Hematopoietic multipotent progenitor cell treated with erythropoietin and hydrocortisone succinate and interleukin-3 and kit ligand, for 17 days (in vitro differentiated cells): ENCODE data around the gene LANCL2.
"Not testable (repeated sequence)": the region's sequence is repeated elsewhere in the genome, so short reads cannot be mapped to it uniquely, and the experiment has no call there.

Experiments
- DNase-seq: peaks from one replicate; pipeline ENCODE4 v3.0.0-alpha.2; 2015; ENCODE audit warnings: low spot score

LANCL2 gene

DNA sequence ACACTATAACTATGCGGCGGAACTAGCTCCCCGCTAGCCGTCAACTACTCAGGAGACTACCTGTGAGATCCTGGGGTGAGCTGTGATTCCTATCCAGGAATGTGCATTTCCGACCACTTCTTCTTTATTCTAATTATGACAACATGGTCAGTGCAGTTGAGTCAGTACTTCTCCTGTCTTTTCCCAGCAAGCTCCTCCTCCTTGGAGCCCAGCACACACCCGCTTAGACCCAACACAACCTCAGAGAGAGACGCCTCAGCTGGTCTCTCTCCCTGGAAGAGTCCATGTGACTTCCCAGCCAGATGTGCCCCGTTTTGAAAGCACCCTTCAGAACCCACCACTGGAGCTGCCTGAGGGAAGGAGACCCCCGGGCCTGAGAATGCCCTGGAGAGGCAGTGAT lies 106.5 kb downstream of the LANCL2 start:
- not testable (repeated sequence) for DNase-seq

DNA sequence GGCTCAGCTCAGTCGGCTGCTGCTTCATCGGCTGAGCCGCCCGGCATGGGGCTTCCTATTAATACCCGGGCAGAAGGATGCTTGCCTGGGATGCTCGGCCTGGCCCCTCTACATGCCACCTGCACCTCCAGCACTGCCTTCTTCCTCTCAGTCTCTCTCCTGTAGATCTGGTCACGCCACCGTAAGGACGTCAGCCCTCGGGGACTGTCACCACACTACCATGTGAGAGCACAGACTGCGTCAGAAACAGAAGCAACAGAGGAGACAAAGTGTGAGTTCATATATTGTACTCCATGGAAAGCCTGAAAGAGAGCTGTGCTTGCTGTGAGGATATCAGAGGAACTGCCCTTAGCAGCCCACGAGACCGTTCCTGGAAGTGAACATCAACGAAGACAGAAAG lies 107.3 kb downstream of the LANCL2 start:
- DNase-seq = not testable (repeated sequence)

DNA sequence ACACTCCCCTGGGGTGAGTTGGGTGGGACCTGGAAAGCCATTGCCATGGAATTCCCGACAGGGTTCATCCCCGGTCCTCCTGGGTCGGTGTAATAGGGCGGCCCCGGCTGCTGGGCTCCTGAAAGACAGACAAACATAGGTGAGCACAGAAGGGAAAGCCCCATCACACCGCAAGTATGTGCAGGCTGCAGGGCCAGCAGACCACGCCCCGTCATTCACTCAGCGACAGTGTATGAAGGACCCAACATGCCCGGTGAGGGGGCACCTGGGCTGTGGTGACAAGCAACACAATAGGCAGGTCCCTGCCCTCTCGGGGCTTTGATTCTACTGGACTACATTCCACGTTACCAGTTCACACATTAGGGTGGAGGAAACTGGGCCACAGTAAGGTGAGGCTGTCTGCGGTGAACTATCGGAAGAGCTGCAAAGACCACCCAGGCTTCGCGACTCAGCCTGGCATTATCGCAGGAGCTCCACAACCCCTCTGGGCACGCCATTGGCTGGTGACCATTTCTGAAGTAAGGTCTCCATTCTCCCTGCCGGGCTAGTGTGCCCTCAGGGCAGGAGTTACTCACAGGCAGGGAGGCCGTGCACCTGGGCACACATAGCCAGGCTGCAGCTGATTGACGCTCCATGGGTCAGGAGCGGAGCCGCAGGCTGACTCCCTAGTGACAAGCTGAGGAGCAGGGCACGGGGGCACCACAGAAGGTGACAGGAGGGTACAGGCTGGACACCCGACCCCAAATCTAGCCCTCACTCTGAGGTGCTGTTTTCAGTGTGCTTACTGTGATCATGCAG lies 108.0 kb downstream of the LANCL2 start:
- no peak for DNase-seq

DNA sequence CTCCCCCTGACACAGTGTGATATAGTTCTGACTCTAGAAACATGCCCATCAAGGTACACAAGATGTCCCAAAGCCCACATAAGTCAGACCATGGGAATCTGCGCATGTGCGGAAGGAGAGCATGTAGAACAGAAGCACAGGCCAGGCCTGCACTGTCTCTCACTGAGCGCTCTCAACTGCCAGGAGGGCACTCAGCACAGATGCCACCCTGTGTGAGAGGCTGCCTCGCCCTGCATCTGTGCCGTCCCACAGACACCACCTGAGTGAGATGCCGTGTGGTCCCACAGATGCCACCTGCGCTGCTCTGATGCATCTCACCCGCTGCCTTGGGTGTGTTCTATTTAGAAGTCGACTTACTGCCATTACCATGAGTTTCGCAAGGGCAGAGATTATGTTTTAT lies 108.8 kb downstream of the LANCL2 start:
- DNase-seq = no peak

DNA sequence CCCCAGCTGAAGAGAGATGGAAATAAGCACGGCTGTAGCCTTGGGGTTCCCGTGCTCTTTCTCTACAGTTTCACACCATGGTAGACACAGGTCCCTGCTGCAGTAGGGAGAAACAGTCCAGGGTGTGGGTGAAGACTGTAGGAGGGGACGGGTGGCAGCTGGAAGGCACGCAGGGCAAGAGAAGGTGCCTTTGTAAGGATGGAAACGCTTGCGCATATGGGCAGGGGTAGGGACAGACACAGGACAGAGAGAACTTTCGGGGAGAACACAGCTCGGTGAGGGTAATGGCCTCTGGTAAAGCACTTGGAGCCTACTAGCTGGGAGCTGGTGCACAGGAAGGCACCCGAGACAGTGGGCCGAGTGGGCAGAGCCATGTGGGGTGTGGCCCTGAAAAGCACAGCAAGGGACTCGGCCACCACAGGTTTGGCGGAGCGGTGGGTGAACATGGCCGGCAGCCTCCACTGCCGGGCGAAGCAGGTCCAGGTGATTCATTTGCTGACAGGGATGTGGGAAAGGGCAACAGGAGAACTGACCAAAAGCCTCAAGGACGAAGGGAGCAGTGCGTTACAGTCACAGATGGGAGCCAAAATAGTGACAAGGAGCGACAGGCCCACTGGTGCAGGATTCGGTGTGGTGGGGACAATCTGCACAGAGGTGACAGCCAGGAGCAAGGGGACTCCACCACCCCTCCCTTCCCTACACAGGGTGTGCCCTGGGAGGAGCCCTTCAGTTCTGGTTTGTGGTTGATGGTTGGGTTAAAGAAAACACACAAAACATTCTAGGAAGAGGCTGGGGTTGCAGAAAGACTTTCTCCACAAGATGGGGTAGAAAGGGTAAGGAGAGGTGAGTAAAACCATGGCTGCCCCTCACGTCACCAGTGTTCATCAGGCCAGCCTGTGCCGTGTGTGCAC lies 110.1 kb downstream of the LANCL2 start:
- no peak for DNase-seq

DNA sequence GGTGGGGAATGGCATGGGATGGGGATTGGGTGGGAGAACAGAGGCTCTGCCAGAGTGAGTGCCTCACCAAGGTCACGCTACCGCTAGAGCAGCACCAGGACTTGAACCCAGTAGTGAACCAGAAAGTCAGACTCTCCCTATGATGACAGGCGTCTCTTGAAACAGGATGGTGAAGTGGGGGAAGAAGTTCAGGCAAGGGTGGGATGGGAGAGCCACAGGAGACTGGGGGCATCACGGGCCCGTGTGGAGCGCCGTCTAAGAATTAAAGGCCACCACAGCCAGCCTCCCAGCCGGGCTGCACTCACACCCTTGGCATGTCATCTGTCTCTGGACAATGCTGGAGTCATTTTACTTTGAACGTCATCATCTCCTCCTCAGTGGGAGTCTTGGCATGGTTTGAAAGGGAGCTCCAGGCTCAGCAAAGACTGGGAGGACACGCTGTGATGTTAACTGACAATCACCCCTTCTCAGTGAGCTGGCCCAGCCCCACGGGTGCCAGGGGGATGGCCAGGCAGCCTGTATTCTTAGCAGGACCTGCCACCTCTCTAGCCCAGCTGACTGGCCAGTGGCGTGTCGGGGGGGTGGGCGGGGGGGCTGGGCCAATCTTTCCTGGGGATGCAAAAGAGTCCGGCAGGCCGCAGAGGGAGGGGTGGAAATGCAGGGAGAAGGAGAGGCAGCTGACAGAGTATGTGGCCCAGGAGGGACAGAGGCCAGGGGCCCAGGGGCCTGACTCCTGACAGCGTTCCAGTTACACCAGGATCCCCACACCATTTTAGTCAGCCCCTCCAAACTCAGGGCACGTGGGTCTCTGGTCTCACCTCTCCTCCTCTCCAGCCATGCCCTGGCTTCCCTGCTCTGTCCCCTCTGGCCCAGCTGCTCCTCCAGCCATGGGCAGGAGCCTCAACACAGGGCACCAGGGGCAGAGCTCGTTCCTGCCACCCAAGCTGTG lies 111.0 kb downstream of the LANCL2 start:
- no peak for DNase-seq

DNA sequence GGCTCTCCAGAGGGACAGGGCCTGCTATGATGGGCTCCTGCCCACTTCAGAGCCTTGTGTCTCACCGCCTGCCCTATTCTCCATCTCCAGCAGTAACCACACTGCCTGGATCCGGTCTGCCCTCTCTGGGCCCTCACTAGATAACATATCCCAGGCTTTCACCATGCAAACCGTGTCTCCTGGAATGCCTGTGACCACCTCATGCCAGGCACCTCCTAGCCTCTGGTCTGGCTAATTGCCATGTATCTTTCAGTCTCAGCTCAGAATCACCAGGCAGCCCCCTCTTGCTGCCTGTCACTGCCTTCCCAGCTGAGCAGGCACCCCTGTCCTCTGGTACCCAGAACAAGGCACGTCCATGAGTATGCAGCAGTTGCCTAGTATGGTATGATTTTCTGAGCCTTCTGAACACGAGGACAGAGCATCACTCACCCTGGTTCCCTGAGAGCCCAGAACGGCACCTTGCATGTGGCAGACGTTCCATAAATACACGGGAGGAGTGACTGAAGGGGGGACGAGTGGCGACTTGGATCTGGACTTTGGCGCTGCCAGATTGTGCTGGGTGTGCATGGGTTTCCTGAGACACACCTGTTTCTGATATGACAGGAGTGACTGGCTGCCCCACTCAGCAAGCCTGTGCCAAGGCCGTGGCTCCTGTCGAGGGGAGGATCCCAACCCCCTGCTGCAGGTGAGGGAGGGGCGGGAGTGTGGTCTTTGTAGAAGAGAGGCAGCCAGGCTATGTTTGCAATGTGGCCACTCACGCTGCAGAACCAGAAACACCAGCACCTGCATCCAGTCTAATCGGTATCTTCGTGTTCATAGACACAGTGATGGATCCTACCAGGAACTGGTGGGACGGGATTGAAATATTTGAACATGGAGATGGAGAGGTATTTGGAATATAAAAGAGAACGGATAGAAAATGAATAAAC lies 112.0 kb downstream of the LANCL2 start:
- no peak for DNase-seq

DNA sequence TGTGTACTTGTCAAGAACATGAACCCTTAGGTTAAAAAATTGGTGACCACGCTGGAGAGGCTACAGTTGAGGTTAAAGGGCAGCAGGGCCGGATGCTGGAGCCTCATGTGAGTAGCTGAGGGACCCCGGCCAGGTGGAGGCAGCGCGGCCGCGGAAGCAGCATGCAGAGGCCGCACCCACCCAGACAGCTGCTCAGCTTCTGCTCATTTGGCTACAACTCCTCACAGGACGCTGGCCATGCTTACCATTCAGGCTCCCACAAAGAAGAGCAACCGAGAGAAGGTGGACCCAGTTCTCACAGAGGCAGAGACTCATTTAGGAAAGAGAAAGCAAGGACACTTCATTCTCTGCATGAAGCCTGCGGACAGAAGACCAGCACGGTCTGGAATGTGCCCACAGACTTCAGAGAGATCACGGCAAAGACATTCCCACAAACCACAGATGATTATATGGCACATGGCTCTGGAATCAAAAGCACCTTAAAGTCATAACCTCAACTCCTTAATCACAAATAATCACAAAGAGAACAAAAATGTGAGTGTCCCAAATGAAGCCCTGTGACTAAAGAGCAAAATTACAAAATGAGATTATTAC lies 112.7 kb downstream of the LANCL2 start:
- DNase-seq = no peak

DNA sequence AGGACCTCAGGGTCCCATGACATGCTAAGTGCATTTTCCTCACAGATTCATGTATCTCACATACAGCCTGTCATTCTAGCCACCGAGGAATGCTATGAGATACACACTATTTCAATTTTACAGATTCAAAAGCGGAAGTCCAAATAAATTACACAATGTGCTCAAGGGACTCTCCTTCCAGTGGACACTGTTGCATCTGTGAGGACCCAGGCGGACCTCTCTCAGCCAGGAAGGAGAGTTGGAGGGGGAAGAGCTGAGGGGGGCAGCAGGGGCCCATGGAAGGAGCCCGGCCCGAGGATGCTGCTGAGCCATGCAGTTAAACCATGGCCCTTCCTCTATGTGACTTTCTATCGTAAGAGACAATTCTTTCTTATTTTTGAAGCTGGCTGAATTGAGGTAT lies 113.6 kb downstream of the LANCL2 start:
- no peak for DNase-seq

DNA sequence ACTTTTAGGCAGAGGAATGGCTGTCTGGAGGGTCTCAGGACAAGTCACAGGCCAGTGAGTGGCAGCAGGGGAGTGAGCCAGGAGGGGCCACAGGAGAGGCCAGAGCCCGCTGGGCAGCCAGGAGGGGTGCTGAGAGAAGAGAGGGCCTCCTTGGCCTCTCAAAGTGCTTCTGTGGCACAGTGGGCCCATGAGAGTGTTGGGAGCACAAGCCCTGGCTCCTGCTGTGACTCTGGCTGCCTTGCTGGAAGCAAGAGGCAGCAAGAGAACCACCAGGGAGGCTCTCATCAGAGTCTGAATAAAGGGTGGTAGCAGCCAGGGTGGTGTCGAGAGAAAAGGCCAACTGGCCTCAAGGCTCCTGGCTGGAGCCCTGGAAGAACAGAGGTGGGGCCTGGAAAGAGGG lies 116.0 kb downstream of the LANCL2 start:
- DNase-seq = no peak

DNA sequence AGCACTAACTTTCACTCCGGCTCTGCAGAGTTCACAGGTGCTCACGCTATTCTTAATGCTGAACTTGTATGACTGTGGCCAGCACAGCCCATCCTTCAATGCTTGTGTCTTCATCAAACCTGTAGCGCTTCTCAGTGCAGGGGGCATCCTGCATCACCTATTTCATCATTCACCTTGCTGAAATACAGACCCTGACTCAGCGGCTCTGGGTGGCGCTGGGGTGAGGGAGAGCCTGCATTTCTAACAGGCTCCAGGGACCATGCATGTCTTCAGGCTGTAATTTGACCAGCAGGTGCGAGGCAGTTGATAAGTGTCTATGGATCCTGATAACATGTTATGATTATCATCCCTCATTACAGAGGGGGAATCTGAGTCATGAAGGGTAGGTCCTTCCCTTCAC lies 117.9 kb downstream of the LANCL2 start:
- DNase-seq = no peak
